Neural crest cell (in vitro differentiated cells): ENCODE results near the gene NCMAP. TPM values are rescaled to one million over a fixed set of nuclear protein-coding genes. Genes with fewer than 3 reads are reported as not detected.

Experiments
- DNase-seq: peaks from one replicate; pipeline ENCODE4 v3.0.0; 2021; ENCODE audit warnings: low read depth, mixed read lengths, low spot score
- H3K27ac Mint-ChIP-seq: one replicate; pipeline ENCODE4 v1.8.0; 2021; ENCODE audit warnings: mild to moderate bottlenecking, mixed read lengths; ENCODE audit not compliant: unreplicated experiment
- H3K27me3 Mint-ChIP-seq: 2 replicates; pipeline ENCODE4 v1.8.0; 2021; ENCODE audit warnings: low read depth, mild to moderate bottlenecking, mixed read lengths
- H3K36me3 Mint-ChIP-seq: 2 replicates; pipeline ENCODE4 v1.8.0; 2021; ENCODE audit warnings: low read depth, mild to moderate bottlenecking, mixed read lengths
- H3K4me1 Mint-ChIP-seq: 2 replicates; pipeline ENCODE4 v1.8.0; 2021; ENCODE audit warnings: mixed read lengths
- H3K4me3 Mint-ChIP-seq: one replicate; pipeline ENCODE4 v1.8.0; 2021; ENCODE audit warnings: mild to moderate bottlenecking, mixed read lengths
- H3K9me3 Mint-ChIP-seq: 2 replicates; pipeline ENCODE4 v1.8.0; 2021; ENCODE audit warnings: mixed read lengths
- CTCF ChIP-seq: fragments of 200-600 bp; sonication (generic); conservative IDR thresholded peaks from 2 replicates; pipeline ENCODE4 v1.5.0; 2021; ENCODE audit warnings: antibody characterized with exemption, mild to moderate bottlenecking
- total RNA-seq: library from RNA; stranded (reverse); gene quantifications from 2 replicates; pipeline ENCODE4 v1.2.1, GENCODE V29; 2021

NCMAP gene
- total RNA-seq, 1 donor from 2014 or later: not detected

DNA sequence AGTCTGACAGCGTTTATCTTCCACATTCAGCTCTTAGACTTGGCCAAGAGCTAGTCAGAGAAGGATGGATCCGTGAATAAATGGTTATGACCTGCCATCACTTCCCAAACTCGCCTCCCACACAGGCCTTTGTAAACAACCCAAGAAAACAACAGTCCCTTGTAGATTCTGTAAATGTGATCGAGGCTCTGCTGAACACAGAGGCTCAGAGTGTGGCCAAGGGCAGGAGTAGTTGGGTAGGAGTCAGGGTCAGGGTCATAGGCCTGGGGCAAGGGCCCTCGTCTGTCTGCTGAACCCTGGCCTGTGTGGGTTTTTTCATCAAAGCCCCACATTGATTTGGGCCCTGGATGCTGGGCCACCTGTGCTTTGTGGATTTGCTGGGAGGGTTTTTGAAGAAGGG is 32.7 kb downstream of the NCMAP start:
- peak; percentile 12 for DNase-seq
- peaks cover 53% of the 10 kb centered on the region for H3K27me3 Mint-ChIP-seq
- H3K36me3 Mint-ChIP-seq: no peaks in the 10 kb centered on the region
- H3K9me3 Mint-ChIP-seq: no peaks in the 10 kb centered on the region
- H3K4me1 Mint-ChIP-seq: peaks cover 16% of the 10 kb centered on the region
- H3K27ac Mint-ChIP-seq: no peak overlapping the region
- no peak for TF ChIP-seq CTCF
- no peak overlapping the region for H3K4me3 Mint-ChIP-seq

- Mint-ChIP-seq H3K4me1 (peaks cover 16% of the 10 kb centered on the region), H3K4me3 (no peak overlapping the region), H3K27me3 (peaks cover 50% of the 10 kb centered on the region), H3K27ac (peak overlapping the region; percentile 27), H3K36me3 (no peaks in the 10 kb centered on the region), H3K9me3 (no peaks in the 10 kb centered on the region)
- no peak for TF ChIP-seq CTCF
- no peak for DNase-seq
Measured at GRCh38 chr1:24589200-24589599, 33.3 kb downstream of the NCMAP start.

DNA sequence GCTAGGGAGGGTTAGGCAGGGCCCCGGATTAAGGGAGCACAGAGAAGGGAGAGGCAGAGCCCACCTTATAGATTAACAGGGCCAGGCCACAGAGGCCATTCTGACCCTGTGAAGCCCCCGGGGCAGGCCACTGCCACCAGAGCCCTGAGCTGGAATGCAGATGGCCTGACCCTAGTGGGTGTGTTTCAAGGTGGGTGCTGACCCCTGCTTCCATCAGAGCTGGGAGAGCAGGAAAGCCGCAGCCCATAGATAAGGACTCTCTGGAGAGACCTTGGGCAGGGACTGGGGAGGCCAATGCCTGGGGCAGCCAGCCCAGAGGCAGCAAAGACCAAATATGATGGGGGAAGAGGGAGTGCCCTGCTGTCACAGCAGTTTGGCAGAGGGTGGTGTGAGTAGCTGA is 35.9 kb downstream of the NCMAP start:
- TF ChIP-seq CTCF: no peak
- Mint-ChIP-seq H3K36me3 (no peaks in the 10 kb centered on the region), H3K27me3 (peaks cover 41% of the 10 kb centered on the region), H3K4me3 (no peak overlapping the region), H3K9me3 (no peaks in the 10 kb centered on the region), H3K4me1 (peaks cover 16% of the 10 kb centered on the region), H3K27ac (peak overlapping the region; percentile 80)
- DNase-seq: no peak

- no peak overlapping the region for H3K4me3 Mint-ChIP-seq
- H3K36me3 Mint-ChIP-seq: no peaks in the 10 kb centered on the region
- no peak for TF ChIP-seq CTCF
- no peak for DNase-seq
- H3K27me3 Mint-ChIP-seq: peaks cover 39% of the 10 kb centered on the region
- H3K4me1 Mint-ChIP-seq: peaks cover 2% of the 10 kb centered on the region
- H3K27ac Mint-ChIP-seq: peak overlapping the region; percentile 57
- no peaks in the 10 kb centered on the region for H3K9me3 Mint-ChIP-seq
Measured at GRCh38 chr1:24594328-24594598, 38.4 kb downstream of the NCMAP start.

- Mint-ChIP-seq H3K4me1 (no peaks in the 10 kb centered on the region), H3K27me3 (peaks cover 31% of the 10 kb centered on the region), H3K27ac (no peak overlapping the region), H3K4me3 (no peak overlapping the region), H3K36me3 (no peaks in the 10 kb centered on the region), H3K9me3 (no peaks in the 10 kb centered on the region)
- no peak for DNase-seq
- TF ChIP-seq CTCF: no peak
Measured at GRCh38 chr1:24596401-24596880, 40.6 kb downstream of the NCMAP start.

GRCh38 chr1:24599265-24599664 is 43.4 kb downstream of the NCMAP start:
- Mint-ChIP-seq H3K36me3 (no peaks in the 10 kb centered on the region), H3K4me3 (no peak overlapping the region), H3K4me1 (no peaks in the 10 kb centered on the region), H3K9me3 (no peaks in the 10 kb centered on the region), H3K27me3 (peaks cover 26% of the 10 kb centered on the region), H3K27ac (no peak overlapping the region)
- TF ChIP-seq CTCF: no peak
- DNase-seq: no peak
